Smooth muscle cell of the coronary artery (primary cell): ENCODE measurements around the gene NPRL2. TPM values are rescaled to one million over a fixed set of nuclear protein-coding genes. Genes with fewer than 3 reads are reported as not detected.

ENCODE experiments used
- total RNA-seq: library from RNA; depleted of rRNA; stranded (reverse); fragments of >200 nt; gene quantifications from 2 replicates; pipeline ENCODE4 v1.2.3, GENCODE V29; 2014; ENCODE audit warnings: low replicate concordance

NPRL2 gene
- 23.2 and 30.0 TPM in 2 replicates for total RNA-seq

GRCh38 chr3:50350527-50351322 lies at the start of gene NPRL2, which contains the start of gene CYB561D2:
Gene NPRL2 (minus strand): TSS chr3:50350775. CDS start chr3:50350652, 123 bp downstream.
Gene CYB561D2 (plus strand): TSS chr3:50350862. CDS start chr3:50351434, 572 bp downstream.

GRCh38 chr3:50358911-50359759 lies 8.6 kb upstream of the NPRL2 start, which contains the start of gene TMEM115:
Gene TMEM115 (minus strand): TSS chr3:50359521. CDS start chr3:50359063, 458 bp downstream.

DNA sequence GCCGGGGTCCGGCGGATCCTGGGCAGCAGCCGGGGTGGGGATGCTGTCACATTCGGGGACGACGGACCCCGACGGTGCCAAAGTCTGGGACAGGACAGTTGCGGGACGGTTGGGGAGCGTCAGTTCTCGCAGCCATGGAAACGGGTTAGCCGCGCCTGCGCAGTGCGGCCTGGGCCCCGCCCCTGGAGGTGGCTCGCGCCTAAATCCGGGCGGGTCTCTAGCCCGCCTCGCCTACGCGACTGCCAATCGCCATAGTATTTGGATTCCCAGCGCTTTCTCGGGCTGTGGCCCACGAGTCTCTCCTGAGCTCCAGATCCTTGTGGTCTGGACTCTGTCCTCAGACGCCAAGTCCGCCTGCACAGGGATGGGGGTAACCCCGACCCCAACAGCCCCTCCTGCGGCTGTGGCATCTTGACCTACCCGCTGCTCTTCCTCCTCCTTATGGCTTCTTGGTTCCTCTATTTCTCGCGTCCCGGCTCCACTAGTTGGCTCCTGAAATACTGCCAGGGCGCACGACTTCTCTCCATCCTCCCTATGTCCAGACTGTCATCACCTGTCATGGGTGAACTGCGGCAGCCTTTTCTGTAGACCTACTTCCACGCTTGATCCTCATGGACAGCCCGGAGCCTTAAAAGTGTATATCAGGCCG lies 4.9 kb downstream of the NPRL2 start, which contains the start of gene ZMYND10:
ZMYND10 (minus strand) TSS at position 147 of the 649 bp plus-strand sequence. CDS start 153 bp downstream, outside the sequence.

DNA sequence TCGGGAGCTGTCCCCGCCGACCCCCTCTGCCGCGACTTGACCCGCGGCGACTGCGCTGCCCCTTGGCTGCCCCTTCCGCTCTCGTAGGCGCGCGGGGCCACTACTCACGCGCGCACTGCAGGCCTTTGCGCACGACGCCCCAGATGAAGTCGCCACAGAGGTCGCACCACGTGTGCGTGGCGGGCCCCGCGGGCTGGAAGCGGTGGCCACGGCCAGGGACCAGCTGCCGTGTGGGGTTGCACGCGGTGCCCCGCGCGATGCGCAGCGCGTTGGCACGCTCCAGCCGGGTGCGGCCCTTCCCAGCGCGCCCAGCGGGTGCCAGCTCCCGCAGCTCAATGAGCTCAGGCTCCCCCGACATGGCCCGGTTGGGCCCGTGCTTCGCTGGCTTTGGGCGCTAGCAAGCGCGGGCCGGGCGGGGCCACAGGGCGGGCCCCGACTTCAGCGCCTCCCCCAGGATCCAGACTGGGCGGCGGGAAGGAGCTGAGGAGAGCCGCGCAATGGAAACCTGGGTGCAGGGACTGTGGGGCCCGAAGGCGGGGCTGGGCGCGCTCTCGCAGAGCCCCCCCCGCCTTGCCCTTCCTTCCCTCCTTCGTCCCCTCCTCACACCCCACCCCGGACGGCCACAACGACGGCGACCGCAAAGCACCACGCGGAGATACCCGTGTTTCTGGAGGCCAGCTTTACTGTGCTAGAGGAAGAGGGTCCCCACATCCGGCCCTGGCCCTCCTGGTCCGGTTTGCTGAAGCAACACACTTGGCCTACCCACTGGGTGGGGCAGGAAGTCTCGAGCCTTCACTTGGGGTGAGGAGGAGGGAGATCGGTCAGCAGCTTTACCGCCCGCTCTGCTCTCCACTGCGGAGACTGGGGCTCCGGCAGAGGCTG lies 9.9 kb downstream of the NPRL2 start, which contains the start of gene RASSF1:
RASSF1 (minus strand) TSS at position 389 of the 882 bp plus-strand sequence; CDS start at position 358, 31 bp downstream.

GRCh38 chr3:50327943-50328691 lies 22.5 kb downstream of the NPRL2 start, which contains the start of gene TUSC2:
Gene TUSC2 (minus strand): TSS chr3:50328223. CDS start chr3:50328099, 124 bp downstream.

GRCh38 chr3:50322386-50323091 lies 28.0 kb downstream of the NPRL2 start, which contains the start of gene HYAL2:
Gene HYAL2 (minus strand): TSS chr3:50322745. CDS start chr3:50320489, 2,256 bp downstream.

DNA sequence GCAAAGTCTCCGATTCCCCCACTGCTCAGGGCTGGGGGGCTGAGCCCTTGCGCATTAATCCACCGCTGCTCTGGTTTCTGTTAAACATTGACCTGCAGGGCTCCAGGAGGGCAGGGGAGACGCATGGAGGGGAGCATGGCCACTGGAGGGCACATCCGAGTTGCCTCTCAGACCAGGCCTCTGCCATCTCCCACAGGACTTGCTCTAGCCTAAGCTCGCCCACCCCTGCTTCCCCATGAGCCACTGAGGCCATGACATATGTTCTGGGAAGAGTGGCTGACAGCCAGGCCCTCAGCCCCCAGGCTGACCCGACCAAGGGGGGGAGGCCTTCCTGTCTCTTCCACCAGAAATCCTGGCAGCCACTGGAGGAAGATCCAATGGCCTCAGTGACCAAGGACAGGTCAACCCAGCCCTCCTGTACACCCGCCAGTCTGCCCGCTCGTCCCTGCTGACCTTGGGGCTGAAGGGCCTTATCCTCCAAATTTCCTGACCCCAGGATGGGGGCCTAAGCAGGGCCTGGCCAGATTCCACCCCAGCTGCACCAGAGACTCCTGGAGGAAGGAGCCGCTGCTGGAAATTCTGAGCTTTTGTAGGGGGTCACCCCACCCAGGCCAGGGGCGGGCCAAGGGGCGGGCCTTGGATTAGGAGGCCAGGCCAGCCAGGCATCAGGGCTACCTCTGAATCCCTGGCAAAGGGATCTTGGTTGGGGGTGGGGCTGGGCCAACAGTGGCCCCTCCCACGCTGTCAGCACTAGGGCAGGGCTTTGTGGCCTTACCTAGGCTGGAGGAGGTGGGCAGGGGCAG lies 47.4 kb downstream of the NPRL2 start, which contains the start of gene HYAL1:
HYAL1 (minus strand) TSS at position 562 of the 803 bp plus-strand sequence. CDS start 618 bp downstream, outside the sequence.

DNA sequence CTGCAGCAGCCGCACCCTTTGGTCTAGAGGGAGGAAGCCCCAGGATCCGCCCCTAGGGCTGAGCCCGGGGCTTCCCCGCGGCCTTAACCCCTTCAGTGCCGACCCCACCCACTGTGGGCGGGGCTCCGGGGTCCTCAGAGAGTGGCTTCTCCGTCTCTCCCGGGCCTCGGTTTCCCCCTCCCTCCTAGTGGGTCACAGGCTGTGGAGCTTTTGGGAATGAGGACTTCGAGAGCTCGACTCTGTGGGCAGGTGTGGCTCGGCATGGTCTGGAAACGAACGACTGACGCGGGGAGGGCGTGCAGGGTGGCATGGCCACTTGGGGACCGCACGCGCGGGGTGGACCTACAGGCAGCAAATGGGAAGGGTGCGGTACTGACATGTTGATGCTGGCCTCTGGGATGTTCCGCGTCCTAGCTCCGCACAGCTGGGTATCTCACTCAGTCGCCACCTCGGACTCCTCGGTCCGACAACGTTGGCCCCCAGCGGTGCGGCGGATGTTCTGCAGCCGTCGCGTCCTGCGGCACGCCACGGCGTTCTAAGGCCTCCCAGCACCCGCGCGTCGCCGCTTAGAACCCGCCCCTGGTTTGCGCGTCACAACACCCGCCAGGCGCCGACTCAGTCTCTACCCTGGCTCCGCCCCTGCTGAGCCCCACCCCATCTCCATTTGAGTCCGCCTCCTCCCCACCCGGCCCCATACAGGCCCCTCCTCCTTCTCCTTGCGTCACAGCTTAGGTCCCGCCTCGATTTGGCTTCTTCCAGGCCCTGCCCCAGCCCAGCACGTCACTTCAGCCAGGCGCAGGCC lies 51.5 kb downstream of the NPRL2 start, which contains the start of the genes HYAL3 and NAA80:
HYAL3 (minus strand) TSS at position 570 of the 802 bp plus-strand sequence. CDS start 3,803 bp downstream, outside the sequence.
NAA80 (minus strand) TSS at position 570 of the 802 bp plus-strand sequence. CDS start 1,942 bp downstream, outside the sequence.

Other genes with a start within 250 kb of the NPRL2 start
- gene SEMA3F, start 195.5 kb downstream of the NPRL2 start, total RNA-seq, result 3.7 and 7.4 TPM in 2 replicates
- gene GNAT1, start 159.2 kb downstream of the NPRL2 start, total RNA-seq, result not detected in 2 replicates
- not detected in 2 replicates for gene SLC38A3, start 145.5 kb downstream of the NPRL2 start, total RNA-seq
- 308 and 476 TPM in 2 replicates for gene GNAI2, start 114.6 kb downstream of the NPRL2 start, total RNA-seq
- 7.2 and 13.2 TPM in 2 replicates for gene SEMA3B, start 81.6 kb downstream of the NPRL2 start, total RNA-seq
- gene LSMEM2, start 71.7 kb downstream of the NPRL2 start, total RNA-seq, result not detected in 2 replicates
- gene IFRD2, start 58.3 kb downstream of the NPRL2 start, total RNA-seq, result 35.9 and 57.7 TPM in 2 replicates
- 4.0 and 5.3 TPM in 2 replicates for gene HYAL3, start 51.4 kb downstream of the NPRL2 start, total RNA-seq
- 0.82 and 1.8 TPM in 2 replicates for gene NAA80, start 51.4 kb downstream of the NPRL2 start, total RNA-seq
- gene HYAL1, start 47.2 kb downstream of the NPRL2 start, total RNA-seq, result 0.60 and 0.94 TPM in 2 replicates
- 63.8 and 67.0 TPM in 2 replicates for gene HYAL2, start 28.0 kb downstream of the NPRL2 start, total RNA-seq
- 11.5 and 15.5 TPM in 2 replicates for gene TUSC2, start 22.6 kb downstream of the NPRL2 start, total RNA-seq
- gene RASSF1, start 9.9 kb downstream of the NPRL2 start, total RNA-seq, result 16.4 and 31.6 TPM in 2 replicates
- 0.70 and 1.1 TPM in 2 replicates for gene ZMYND10, start 5.0 kb downstream of the NPRL2 start, total RNA-seq
- gene CYB561D2, start 87 bp upstream of the NPRL2 start, total RNA-seq, result 32.7 and 33.1 TPM in 2 replicates
- gene TMEM115, start 8.7 kb upstream of the NPRL2 start, total RNA-seq, result 27.1 and 28.9 TPM in 2 replicates
- under 0.01 TPM in 1 of 2 replicates, not detected in the other for gene CACNA2D2, start 152.9 kb upstream of the NPRL2 start, total RNA-seq
- gene C3orf18, start 217.0 kb upstream of the NPRL2 start, total RNA-seq, result 8.4 and 13.9 TPM in 2 replicates
- gene HEMK1, start 218.7 kb upstream of the NPRL2 start, total RNA-seq, result 9.1 and 19.6 TPM in 2 replicates